ENCODE results near the gene SULF2.
"Not testable (repeated sequence)": the region's sequence is repeated elsewhere in the genome, so short reads cannot be mapped to it uniquely, and the experiment has no call there.

The SULF2 gene

GRCh38 chr20:47795214-47795907 lies 10.1 kb upstream of the SULF2 start:
- H3K4me3 Mint-ChIP-seq: no peak overlapping the region
- no peak overlapping the region for H3K27ac Mint-ChIP-seq
- no peaks in the 10 kb centered on the region for H3K9me3 Mint-ChIP-seq
- ATAC-seq: peak; percentile 26
- H3K27me3 Mint-ChIP-seq: no peaks in the 10 kb centered on the region
- no peaks in the 10 kb centered on the region for H3K36me3 Mint-ChIP-seq
- H3K4me1 Mint-ChIP-seq: no peaks in the 10 kb centered on the region

GRCh38 chr20:47794264-47794663 lies 9.0 kb upstream of the SULF2 start:
- H3K36me3 Mint-ChIP-seq, ATAC-seq, H3K27me3 Mint-ChIP-seq, H3K27ac Mint-ChIP-seq, H3K9me3 Mint-ChIP-seq, H3K4me1 Mint-ChIP-seq, H3K4me3 Mint-ChIP-seq: not testable (repeated sequence)

- H3K27me3 Mint-ChIP-seq: peaks cover 13% of the 10 kb centered on the region
- H3K36me3 Mint-ChIP-seq: no peaks in the 10 kb centered on the region
- H3K4me1 Mint-ChIP-seq: no peaks in the 10 kb centered on the region
- no peak overlapping the region for H3K27ac Mint-ChIP-seq
- H3K9me3 Mint-ChIP-seq: no peaks in the 10 kb centered on the region
- ATAC-seq: no peak
- H3K4me3 Mint-ChIP-seq: no peak overlapping the region
Observed at GRCh38 chr20:47792021-47792618, 6.8 kb upstream of the SULF2 start.

GRCh38 chr20:47791084-47791599 lies 5.9 kb upstream of the SULF2 start:
- peaks cover 23% of the 10 kb centered on the region for H3K27me3 Mint-ChIP-seq

GRCh38 chr20:47790580-47790965 lies 5.3 kb upstream of the SULF2 start:
- H3K27me3 Mint-ChIP-seq: peaks cover 28% of the 10 kb centered on the region
- no peak for ATAC-seq
- no peak overlapping the region for H3K4me3 Mint-ChIP-seq
- H3K27ac Mint-ChIP-seq: no peak overlapping the region
- H3K4me1 Mint-ChIP-seq: peaks cover 13% of the 10 kb centered on the region
- H3K9me3 Mint-ChIP-seq: no peaks in the 10 kb centered on the region
- no peaks in the 10 kb centered on the region for H3K36me3 Mint-ChIP-seq

More at GRCh38 chr20:47791084-47791599, 5.9 kb upstream of the SULF2 start:
- no peaks in the 10 kb centered on the region for H3K36me3 Mint-ChIP-seq
- no peaks in the 10 kb centered on the region for H3K9me3 Mint-ChIP-seq
- no peak overlapping the region for H3K27ac Mint-ChIP-seq
- no peak for ATAC-seq
- H3K4me1 Mint-ChIP-seq: peaks cover 8% of the 10 kb centered on the region
- H3K4me3 Mint-ChIP-seq: no peak overlapping the region

- ATAC-seq: no peak
- H3K27ac Mint-ChIP-seq: no peak overlapping the region
- H3K4me3 Mint-ChIP-seq: no peak overlapping the region
- H3K9me3 Mint-ChIP-seq: no peaks in the 10 kb centered on the region
- H3K36me3 Mint-ChIP-seq: no peaks in the 10 kb centered on the region
- H3K27me3 Mint-ChIP-seq: peaks cover 30% of the 10 kb centered on the region
- H3K4me1 Mint-ChIP-seq: peaks cover 13% of the 10 kb centered on the region
Observed at GRCh38 chr20:47789764-47790579, 4.7 kb upstream of the SULF2 start.

- Mint-ChIP-seq H3K27me3 (peaks cover 36% of the 10 kb centered on the region), H3K4me3 (no peak overlapping the region), H3K36me3 (no peaks in the 10 kb centered on the region), H3K9me3 (no peaks in the 10 kb centered on the region), H3K4me1 (peaks cover 18% of the 10 kb centered on the region), H3K27ac (no peak overlapping the region)
- no peak for ATAC-seq
Observed at GRCh38 chr20:47789081-47789763, 3.9 kb upstream of the SULF2 start.

- H3K27ac Mint-ChIP-seq: no peak overlapping the region
- no peaks in the 10 kb centered on the region for H3K9me3 Mint-ChIP-seq
- H3K4me1 Mint-ChIP-seq: peaks cover 23% of the 10 kb centered on the region
- H3K27me3 Mint-ChIP-seq: peaks cover 41% of the 10 kb centered on the region
- no peak overlapping the region for H3K4me3 Mint-ChIP-seq
- no peaks in the 10 kb centered on the region for H3K36me3 Mint-ChIP-seq
- ATAC-seq: no peak
Observed at GRCh38 chr20:47788741-47789080, 3.4 kb upstream of the SULF2 start.

- Mint-ChIP-seq H3K4me1 (peaks cover 23% of the 10 kb centered on the region), H3K9me3 (no peaks in the 10 kb centered on the region), H3K36me3 (no peaks in the 10 kb centered on the region), H3K27ac (no peak overlapping the region), H3K27me3 (peaks cover 61% of the 10 kb centered on the region), H3K4me3 (peak overlapping the region; percentile 84)
- no peak for ATAC-seq
Observed at GRCh38 chr20:47786765-47787107, 1.5 kb upstream of the SULF2 start.

- Mint-ChIP-seq H3K27me3 (peaks cover 62% of the 10 kb centered on the region), H3K4me1 (peaks cover 23% of the 10 kb centered on the region), H3K36me3 (no peaks in the 10 kb centered on the region), H3K4me3 (peak overlapping the region; percentile 84), H3K9me3 (no peaks in the 10 kb centered on the region), H3K27ac (peak overlapping the region; percentile 63)
- ATAC-seq: peak; percentile 74
Observed at GRCh38 chr20:47785854-47786764, 828 bp upstream of the SULF2 start.

- Mint-ChIP-seq H3K27ac (no peak overlapping the region), H3K27me3 (peaks cover 70% of the 10 kb centered on the region), H3K9me3 (no peaks in the 10 kb centered on the region), H3K4me1 (peaks cover 23% of the 10 kb centered on the region), H3K36me3 (no peaks in the 10 kb centered on the region), H3K4me3 (peak overlapping the region; percentile 23)
- peak; percentile 29 for ATAC-seq
Observed at GRCh38 chr20:47784599-47785310, 526 bp downstream of the SULF2 start.

- H3K27ac Mint-ChIP-seq: no peak overlapping the region
- no peaks in the 10 kb centered on the region for H3K9me3 Mint-ChIP-seq
- H3K27me3 Mint-ChIP-seq: peaks cover 66% of the 10 kb centered on the region
- H3K4me1 Mint-ChIP-seq: peaks cover 23% of the 10 kb centered on the region
- no peaks in the 10 kb centered on the region for H3K36me3 Mint-ChIP-seq
- no peak for ATAC-seq
- H3K4me3 Mint-ChIP-seq: peak overlapping the region; percentile 47
Observed at GRCh38 chr20:47783828-47784598, 1.3 kb downstream of the SULF2 start.

GRCh38 chr20:47782920-47783552 lies 2.2 kb downstream of the SULF2 start:
- Mint-ChIP-seq H3K27me3 (peaks cover 58% of the 10 kb centered on the region), H3K4me3 (no peak overlapping the region), H3K36me3 (no peaks in the 10 kb centered on the region), H3K9me3 (no peaks in the 10 kb centered on the region), H3K27ac (no peak overlapping the region), H3K4me1 (peaks cover 23% of the 10 kb centered on the region)
- ATAC-seq: no peak

Data from stimulated activated memory B cell treated with anti-CD40 and anti-IgM and Interleukin-4, amounts not matched to agents 10 μg/mL and 1 μg/mL and 100 μg/mL, for 72 hours (primary cell).